ENCODE measurements around the gene PPP5C.
"Not testable (repeated sequence)": the region's sequence is repeated elsewhere in the genome, so short reads cannot be mapped to it uniquely, and the experiment has no call there.

PPP5C gene

DNA sequence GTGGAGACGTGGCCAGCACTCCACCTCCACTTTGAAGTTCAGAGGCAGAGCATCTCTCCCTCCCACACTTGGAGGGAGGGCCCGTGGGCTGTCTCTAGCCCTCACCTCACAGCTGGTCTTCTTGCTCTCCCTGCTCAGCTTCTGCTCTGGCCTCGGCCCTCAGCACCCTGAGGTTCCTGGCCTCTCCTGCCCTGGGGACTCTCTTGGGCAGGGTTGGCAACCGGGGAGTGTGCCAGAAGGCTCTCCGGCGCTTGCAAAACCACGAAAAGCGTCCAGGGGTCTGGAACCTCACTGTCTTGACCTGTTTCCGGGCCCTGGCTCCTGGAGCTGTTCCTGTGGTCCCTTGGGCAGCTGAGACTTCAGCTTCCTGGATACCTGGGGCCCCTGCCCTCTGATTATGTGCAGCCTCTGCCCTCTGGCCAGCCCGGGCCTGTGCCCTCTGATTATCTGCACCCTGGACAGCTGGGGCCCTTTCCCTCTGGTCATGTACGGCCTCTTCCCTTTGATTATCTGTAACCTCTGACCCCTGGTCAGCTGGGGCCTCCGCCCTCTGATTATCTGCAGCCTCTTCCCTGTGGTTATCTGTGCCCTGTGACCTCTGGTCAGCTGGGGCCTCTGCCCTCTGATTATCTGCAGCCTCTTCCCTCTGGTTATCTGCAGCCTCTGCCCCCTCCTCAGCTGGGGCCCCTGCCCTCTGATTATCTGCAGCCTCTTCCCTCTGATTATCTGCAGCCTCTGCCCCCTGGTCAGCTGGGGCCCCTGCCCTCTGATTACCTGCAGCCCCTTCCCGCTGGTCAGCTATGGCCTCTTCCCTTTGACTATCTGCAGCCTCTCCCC, 64.4 kb downstream of the PPP5C start:
- no peak for DNase-seq

DNA sequence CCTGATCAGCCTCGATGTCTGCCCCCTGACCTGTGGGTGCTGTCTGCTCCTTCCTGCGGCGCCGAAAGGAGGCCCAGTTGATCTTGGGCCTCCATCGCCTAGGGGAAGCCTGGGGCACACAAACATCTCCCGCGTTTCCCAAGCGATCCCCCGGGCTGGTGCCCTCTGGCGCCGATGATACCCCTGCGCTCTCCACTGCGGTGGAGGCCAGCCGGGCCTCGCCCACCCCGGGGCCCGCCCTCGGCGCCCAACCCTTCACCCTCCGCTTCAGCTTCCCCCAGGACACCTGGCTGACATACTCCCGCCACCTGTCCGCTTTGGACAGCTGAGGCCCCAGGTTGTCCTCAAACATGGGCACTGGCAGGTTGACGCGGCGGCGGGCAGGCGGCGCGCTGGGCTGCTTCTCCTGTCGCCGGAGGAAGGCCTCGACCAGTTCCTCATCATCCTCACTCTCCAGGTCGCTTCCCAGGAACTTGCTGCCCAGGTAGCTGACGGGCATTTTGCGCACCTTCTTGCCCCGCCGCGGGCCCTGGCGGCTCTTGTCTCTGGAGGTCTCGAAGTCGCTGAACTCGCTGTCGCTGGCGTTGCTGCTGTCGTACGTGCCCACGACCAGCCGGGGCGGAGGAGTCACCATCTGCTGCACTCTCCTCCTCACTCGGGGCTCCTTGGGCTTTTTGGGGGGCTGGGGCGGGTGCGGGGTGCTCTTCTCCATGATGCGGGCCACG, 65.2 kb downstream of the PPP5C start:
- no peak for DNase-seq

DNA sequence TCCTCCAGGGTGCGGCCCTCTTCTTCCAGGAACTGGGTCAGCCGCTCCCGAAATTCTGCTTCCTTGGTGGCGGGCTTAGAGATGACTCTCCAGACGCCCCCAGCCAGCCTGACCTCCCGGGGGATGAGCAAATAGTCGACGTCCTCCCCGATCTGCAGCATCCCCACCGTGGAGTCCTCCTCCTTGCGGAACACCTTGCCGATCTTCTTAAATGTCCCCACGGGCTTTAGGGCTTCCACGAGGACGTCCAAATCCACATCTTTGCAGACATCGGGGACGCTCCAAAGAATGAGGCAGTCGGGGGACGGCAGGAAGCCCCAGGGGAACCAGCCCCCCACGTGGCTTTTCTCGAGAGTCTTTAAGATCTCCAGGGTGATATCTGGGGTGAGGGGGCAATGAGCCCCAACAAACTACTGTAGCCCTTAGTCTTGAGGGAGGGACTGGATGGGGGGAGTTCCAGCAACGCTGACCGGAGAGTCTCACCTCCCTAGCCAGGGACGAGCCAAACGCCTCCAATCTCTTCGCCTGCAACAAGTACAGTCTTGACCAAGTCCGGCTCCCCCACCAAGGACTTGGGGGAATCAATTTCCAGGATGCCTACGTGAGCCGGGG, 65.9 kb downstream of the PPP5C start:
- no peak for DNase-seq

DNA sequence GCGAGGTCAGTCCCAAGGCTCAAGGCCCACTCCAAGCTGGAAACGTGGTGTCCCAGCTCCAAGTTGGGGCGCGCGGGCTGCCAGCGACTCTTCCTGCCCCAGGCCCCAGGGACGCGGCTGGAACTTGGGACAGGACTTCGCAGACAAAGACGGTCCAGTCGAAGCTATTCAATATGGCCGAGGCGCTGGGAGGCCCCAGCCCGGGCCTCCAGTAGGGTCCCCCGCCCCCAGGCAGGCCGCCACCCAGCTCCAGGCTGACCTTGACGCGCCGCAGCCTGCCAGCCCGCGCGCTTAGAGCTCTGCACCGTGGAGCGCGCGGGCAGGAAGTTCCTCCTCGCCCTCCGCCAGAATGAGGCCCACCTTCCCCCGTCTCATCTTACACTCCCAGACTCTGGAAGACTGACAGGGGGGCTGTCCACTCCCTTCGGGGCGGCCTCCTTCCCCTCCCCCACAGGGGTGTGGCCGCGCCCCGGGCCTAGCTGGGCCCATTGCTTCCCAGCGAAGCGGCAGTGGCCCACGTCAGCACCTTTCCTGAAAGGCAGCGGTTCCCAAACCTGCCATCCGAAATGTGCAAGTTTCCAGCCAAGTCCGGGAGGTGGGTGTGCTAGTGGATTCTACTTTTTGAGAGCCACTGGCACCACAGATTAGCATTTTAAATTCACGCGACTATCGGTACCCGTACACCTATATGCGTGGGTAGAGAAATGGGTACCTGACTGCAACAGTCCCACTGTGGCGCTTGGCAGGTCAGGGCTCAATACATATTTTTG, 66.6 kb downstream of the PPP5C start, which contains the start of gene CCDC8:
CCDC8 (minus strand) TSS at position 303 of the 770 bp plus-strand sequence. CDS start 754 bp downstream, outside the sequence.
- no peak for DNase-seq

DNA sequence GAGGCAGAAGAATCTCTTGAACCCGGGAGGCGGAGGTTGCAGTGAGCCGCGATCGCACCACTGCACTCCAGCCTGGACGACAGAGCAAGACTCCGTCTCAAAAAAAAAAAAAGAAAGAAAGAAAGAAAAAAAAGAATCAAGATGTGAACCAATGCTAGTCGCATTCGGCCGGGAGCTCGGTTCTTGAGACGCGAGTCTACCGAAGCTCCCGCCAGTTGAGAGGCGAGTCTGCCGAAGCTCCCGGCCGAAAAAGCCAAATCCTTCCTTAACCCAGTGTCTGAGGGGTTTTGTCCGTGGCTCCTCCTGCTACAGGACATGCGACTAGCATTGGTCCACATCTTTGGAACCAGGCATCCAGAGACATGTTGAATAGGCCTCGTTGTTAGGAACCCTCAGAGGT, 68.0 kb downstream of the PPP5C start:
- not testable (repeated sequence) for DNase-seq

DNA sequence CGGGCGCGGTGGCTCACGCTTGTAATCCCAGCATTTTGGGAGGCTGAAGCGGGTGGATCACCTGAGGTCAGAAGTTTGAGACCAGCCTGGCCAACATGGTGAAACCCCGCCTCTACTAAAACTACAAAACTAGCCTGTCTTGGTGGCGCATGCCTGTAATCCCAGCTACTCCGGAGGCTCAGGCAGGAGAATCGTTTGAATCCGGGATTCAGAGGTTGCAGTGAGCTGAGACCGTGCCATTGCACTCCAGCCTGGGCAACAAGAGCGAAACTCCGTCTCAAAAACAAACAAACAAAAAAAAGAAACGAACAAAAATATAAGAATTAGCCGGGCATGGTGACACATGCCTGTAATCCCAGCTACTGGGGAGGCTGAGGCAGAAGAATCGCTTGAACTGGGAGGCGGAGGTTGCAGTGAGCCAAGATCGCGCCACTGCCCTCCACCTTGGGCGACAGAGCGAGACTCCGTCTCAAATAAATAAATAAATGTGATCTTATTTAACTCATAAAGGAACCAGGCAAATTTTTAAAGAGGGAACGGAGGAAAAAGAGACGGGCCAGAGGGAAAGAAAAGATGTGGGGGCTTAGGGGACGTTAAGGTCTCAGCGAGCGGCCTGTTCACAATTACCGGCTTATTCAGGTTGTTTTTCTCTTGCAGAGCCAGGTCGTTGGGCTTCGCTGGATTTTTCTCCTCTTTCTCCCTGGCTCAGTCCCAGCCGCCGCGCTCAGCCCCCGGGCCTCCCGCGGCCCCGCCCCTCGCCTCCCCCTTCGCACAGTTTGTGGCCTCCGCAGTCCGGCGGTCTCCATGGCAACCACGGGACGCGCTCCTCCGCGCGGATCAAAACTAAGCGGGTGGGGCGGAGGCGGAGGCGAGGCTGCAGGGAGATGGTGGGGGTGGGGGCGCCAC, 69.2 kb downstream of the PPP5C start:
- peak; percentile 34 for DNase-seq

DNA sequence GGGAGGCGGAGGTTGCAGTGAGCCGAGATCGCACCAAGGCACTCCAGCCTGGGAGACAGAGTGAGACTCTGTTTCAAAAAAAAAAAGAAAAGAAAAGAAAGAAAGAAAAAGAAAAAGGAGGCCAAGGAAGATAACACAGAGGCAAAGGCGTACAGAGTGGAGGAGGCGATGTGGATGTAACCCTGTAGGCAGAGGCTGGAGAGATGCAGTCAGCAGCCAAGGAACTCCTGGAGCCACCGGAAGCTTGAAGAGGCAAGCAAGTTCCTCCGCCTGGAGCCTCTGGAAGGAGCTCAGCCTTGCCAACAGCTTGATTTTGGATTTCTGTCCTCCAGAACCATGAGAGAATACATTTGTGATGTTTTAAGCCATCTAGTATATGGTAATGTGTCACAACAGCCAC, 73.2 kb downstream of the PPP5C start:
- no peak for DNase-seq

DNA sequence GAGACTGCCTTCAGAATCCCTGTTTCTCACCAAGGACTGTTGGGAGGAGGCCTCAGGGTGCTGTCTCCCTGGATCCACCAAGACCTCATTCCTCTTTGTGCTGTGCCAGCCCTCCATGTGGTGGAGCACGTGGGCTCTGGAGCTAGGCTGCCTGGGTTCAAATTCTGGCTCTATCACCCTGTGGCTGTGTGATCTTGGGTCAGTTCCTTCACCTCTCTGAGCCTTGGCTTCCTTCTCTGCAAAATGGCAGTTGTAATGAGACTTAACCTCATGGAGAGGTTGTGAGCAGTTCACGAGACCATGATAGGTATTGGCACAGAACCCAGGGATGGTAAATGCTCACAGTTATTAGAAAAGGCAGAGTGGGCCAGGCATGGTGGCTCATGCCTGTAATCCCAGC, 75.5 kb downstream of the PPP5C start:
- DNase-seq = no peak

DNA sequence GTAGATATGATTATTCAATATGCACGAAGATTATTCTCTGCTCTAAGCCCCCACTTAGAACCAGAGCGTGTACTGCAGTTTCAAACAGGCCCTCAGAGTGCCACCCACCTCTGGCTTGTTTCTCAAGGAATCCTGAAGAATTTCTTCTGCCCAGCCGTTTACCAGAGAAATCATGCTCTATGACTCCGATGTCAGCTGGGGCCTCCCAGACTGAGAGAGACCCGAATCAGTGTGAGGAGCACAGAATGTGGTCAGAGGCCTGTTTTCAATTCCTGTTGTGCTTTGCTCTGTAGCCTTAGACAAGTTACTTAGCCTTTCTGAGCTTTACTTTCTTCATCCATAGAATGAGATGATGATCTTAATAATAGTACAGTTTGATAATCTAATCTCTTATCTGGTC, 76.3 kb downstream of the PPP5C start:
- DNase-seq = no peak

DNA sequence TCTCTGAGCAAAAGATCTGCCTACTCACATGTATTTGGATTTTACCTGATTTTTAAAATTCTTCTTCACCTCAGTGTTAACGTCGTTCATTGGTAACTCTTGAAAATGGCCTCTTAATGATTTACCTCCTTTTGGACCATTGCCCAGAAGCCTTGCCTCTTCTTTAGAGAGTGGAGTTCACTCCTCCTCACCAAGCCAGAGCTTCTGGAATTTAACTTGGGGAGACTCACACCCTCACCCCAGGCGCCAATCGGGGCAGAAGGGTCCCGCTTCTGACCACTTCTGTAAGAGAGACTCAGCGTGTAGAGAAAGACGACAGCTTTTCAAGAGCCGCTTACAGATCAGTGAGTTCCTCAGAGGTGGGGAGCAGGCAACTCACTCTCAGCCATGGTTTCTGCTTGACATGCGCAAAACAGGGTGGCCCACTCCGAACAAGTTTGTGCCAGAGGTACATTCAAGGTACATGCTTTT, 79.2 kb downstream of the PPP5C start:
- no peak for DNase-seq

DNA sequence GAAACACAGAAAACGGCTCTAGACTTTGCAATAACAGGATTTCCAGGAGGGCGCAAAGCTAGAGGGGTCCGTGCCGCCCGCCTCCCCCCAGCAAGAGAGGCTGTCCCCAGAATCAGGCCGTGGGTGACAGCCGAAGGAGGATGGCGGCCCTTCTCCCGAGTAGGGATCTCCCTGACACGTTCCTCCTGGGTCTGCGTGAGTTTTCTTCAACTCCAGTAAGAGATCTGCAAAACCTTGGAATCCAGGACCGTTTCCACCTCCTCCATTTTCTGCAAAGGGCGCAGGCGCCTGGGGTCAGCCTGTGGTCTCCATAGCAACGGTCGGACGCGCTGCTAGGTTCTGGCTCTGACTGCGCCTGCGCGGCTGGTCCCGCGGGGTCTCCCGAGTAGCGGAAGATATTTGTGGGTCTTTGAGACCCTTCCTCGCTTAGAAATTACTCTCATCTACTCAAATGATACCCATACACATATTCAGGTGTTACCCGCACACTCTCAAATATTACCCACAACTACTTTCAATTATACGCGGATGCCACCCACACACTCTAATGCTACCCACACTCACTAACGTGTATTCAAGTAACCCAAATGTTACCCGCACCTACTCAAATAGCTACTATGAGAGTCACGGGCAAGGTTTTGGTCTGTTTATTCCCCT, 79.7 kb downstream of the PPP5C start:
- DNase-seq = peak; percentile 26

DNA sequence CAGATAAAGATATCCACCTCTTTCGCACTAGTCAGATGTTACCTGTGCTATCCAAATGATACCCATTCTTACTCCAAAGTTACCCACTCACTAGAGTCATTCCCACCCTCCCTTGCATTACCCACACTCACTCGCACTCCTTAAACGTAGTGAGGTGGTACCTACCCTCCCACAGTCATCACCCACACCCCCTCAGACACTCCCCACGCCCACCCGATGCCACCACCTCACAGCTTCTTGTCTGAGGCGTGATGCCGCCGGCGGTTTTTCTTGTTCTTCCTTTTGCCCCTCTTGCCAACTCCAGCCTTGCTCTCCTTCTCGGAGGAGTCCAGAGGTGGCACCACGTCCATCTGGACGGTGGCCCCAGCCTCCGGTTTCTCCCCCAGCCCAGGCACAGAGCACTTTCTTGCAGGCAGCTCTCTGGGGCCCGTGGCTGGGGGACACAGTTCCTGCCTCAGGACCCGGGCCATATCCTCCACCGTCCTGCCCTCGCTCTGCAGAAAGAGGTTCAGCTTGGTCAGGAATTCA, 80.7 kb downstream of the PPP5C start:
- no peak for DNase-seq

DNA sequence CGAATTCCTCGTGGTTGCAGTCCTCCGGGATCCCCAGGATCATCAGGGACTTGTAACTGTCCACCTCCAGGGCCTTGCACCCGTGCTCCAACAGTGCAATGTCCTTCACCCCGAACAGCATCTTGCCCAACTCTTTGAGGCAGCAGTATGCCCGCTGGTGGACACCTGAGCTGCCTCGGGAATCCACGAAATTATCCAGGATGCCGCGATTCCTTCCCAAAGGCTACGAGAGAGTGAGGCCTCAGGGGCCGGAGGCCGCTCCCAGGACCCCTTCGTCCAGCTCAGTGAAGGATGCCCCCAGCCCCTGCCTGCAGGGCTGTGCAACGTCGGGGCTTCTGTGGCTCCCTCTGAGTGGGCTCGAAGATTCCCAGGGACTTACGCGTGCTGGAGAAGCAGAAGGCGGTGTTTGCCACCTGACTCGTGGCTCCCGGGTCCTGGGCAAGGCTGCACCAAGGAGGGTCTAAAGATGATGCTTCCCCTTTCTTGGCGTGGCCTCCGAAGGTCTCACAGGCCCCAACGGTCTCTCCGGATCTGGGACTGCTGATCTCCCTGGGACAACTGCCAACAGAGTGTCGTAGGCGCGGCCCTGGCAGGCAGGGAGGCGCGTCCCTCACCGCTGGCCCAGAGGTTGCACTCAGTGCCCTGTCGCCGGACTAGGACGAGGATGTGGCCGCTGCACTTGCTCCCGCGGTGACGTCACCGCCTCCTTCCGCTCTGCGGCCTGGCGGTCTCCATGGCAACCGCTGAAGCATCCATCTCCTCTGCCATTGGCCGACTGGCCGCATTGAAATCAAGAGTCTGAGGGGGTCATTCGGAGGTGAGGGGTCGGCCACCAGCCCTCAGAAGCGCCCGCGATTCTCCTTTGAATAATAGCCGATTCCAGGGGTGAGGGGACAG, 81.6 kb downstream of the PPP5C start, which contains the start of gene PNMA8C:
PNMA8C (minus strand) TSS at position 698 of the 897 bp plus-strand sequence; CDS start at position 121, 577 bp downstream.
- peak; percentile 63 for DNase-seq

DNA sequence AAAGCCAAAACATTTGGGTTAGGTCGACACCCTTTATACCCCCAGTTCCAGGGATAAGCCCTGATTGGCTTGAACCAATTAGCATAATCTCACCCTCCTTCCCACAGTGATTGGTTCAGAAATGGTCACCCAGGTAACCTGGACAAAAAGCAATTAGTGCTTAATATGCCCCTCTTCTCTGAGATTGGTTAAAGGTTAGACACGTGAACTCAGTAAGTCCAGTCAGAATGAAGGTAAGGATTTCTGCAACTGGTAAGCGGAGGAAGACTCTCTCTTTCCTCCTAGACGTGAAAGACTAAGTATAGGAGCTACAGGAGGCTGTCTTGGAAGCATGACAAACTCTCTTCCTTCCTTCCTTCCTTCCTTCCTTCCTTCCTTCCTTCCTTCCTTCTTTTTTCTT, 83.1 kb downstream of the PPP5C start:
- no peak for DNase-seq

DNA sequence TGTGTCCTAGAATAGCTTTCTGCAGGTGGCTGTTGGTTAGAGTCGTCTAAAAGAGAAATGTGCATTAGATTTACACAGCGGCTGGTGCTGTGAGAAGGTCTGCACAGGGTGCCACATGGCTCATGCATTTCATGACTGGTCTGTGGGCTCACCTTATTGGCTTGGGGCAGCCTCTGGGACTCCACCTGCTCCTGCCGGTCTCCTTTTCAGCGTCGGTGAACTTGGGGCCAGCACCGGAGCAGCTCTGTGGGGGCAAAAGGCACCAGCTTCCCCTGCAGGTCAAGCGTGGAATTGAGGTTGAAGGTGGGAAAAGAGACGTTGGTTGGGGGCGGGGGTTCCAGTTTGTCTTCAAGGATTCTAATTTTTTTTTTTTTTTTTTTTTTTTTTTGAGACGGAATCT, 84.9 kb downstream of the PPP5C start:
- DNase-seq = no peak

DNA sequence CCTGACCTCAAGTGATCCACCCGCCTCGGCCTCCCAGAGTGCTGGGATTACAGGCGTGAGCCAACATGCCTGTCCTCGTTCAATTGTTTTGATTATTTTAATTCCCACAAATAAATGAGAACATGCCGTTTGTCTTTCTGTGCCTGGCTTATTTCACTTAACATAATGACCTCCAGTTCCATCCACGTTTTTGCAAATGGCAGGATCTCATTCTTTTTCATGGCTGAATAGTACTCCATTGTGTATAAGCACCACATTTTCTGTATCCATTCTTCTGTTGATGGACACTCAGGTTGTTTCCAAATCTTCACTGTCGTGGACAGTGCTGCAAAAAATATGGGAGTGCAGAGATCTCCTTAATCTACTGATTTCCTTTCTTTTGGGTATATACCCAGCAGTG, 86.6 kb downstream of the PPP5C start:
- DNase-seq = not testable (repeated sequence)

DNA sequence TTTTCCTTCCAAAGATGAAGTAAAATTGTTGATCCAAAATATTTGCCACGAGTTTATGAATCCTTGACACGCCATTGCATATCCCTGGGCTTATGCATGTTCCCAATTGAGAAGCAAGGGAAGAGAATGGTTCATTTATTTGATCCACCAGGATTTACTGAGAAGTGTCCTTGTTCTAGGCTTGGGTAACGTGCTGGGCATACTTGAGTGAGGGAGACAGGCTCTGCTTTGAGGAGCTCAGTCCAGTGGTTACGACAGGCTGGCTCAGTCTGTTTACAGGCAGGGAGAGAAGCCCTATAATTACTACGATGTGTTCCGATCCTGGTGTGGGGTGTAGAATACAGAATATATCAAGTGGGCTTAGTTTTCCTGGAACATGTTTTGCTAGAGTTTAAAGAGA, 88.1 kb downstream of the PPP5C start:
- DNase-seq = no peak

DNA sequence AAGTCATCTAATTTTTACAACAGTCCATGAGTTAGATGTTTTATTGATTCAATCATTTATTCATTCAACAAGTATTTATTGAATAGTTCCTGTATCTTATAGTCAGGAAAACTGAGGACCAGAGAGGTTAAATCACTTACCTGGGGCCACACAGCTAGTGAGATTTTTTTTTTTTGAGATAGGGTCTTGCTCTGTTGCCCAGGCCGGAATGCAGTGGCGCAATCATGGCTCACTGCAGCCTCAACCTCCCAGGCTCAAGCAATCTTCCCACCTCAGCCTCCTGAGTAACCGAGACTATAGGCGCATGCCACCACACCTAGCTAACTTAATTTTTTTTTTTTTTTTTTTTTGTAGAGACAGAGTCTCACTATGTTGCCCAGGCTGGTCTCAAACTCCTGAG, 88.8 kb downstream of the PPP5C start:
- DNase-seq = not testable (repeated sequence)
